Ureter (tissue), 1 donor: ENCODE results near the gene METTL2A. TPM values are rescaled to one million over a fixed set of nuclear protein-coding genes. Genes with fewer than 3 reads are reported as not detected.
A peak's percentile ranks its signal among the peaks of the same experiment; 100 is the strongest.
"Not testable (repeated sequence)": the region's sequence is repeated elsewhere in the genome, so short reads cannot be mapped to it uniquely, and the experiment has no call there.

Experiments used
- DNase-seq: peaks from one replicate; pipeline ENCODE4 v3.0.0-alpha.2; 2020; ENCODE audit warnings: low spot score
- total RNA-seq: library from RNA; stranded (reverse); gene quantifications from one replicate; pipeline ENCODE4 v1.2.4, GENCODE V29; 2023
- donor health status: DM: yes; HTN: yes; CAD: no.

METTL2A gene, protein sequence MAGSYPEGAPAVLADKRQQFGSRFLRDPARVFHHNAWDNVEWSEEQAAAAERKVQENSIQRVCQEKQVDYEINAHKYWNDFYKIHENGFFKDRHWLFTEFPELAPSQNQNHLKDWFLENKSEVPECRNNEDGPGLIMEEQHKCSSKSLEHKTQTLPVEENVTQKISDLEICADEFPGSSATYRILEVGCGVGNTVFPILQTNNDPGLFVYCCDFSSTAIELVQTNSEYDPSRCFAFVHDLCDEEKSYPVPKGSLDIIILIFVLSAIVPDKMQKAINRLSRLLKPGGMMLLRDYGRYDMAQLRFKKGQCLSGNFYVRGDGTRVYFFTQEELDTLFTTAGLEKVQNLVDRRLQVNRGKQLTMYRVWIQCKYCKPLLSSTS
- total RNA-seq: 22.4 TPM

DNA sequence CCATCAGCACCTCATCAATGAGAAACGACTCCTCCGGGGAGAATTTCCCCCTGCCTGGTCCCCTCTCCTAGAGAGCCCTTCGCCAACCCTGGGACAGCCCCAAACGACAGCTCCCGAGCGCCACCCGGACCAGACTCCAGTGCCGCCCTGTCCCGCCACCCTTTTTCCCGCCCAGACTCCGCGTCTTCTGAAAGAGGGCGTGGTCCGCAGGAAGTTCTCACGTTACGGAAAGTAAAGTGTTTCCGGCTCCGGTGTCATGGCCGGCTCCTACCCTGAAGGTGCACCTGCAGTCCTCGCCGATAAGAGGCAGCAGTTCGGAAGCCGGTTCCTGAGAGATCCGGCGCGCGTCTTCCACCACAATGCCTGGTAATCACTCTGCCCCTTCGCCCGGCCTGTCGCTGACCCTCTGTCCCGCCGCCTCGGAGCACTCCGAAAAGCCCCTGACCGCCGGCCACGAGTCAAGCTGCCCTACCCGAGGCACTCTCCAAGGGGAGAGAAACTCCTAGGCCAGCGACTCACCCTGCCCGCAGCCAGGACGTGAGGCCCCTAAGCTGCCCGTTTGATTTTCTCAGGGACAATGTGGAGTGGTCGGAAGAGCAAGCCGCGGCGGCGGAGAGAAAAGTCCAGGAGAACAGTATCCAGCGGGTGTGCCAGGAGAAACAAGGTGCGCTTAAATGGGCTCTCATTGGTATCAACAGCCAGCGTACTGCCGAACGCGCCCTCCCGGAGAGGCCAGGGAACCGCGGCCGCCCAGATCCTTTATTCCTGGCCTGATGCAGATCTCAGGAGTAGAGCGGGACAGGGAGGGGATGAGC lies at the start of gene METTL2A:
METTL2A (plus strand) TSS at position 251 of the 815 bp plus-strand sequence; CDS start at position 257, 6 bp downstream.
- peak; percentile 88 for DNase-seq

DNA sequence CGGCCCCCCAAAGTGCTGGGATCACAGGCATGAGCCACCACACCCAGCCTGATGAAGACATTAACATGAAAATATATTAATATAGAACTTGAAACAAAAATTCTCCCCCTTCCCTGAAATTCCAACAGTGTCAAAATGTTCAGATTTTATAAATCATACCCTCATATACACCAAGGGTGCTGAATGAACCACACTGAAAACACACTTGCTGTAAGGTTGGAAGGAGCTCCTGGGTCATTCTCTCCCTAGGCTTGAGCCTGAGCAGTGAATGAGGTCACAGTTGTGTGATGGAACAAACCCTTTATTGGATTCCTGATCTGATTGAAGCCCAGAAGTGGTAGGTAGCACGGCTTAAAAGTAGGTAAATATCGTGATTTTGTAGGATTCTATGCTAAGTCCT lies 43.4 kb upstream of the METTL2A start, which contains the start of gene EFCAB3:
EFCAB3 (plus strand) TSS at position 301 of the 400 bp plus-strand sequence. CDS start 2,427 bp downstream, outside the sequence.
- DNase-seq: no peak

DNA sequence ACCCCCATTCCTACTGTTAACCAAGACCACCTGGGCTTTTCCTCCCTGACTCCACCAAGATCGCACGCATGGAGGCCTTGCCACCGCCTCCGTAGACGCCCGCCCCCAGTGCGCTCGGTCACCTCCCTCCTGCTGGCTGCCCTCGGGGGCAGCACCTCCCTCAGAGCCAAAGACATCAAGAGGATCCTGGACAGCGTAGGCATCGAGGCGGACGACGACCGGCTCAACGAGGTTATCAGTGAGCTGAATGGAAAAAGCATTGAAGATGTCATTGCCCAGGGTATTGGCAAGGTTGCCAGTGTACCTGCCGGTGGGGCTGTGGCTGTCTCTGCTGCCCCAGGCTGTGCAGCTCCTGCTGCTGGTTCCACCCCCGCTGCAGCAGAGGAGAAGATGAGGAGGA lies 42.1 kb upstream of the METTL2A start:
- DNase-seq: no peak

DNA sequence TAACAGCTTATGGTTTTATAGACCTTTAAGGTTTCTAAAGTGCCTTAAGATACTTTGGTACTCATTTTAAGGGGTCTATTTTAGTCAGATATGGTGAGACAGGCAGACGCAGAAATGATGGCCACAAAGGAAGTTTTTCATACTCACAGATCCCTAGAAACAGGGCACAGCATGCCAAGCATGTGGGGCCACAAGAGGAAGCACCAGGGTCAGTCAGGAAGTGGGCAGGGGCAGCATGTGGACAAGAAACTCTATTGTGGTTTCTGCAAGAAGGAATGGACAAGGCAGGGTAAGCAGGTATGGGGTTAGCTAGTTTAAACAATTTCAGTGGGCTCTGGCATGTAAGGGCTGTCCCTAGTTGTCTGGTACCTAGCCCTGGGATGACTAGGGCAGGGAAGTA lies 34.8 kb upstream of the METTL2A start:
- DNase-seq: no peak

DNA sequence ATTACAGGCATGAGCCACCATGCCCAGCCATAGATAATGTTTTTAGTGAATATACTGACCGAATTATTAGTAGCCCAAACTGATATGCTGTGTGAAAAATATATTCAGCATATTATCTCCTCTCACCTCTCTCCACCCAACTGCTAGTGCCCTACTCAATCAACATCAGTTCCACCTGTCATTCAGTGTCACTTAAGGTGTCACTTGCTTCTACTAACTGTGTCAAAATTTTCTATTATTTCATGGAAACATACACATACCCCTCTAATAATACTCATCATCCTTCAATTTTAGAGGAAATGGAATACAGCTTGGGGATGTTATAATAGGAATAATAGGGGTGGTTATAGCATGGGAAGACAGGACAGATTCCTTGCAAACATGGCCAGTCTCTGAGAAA lies 30.8 kb upstream of the METTL2A start:
- no peak for DNase-seq

DNA sequence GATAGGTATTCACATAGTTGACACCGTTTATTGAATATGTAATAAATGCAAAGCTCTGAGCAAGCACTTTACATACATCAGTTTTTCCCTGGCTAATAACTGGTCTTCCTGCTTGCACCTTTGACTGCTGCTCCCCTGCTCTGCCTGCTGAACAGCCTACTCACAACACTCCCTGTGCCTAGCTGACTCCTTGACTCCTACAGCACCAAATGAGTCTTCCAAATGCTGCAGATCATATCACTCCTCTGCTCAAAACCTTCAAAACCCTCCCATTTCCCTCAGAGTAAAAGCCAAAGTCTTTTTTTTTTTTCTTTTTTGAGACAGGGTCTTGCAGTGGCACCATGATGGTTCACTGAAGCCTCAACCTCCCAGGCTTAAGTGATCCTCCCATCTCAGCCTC lies 24.8 kb upstream of the METTL2A start:
- DNase-seq: no peak

DNA sequence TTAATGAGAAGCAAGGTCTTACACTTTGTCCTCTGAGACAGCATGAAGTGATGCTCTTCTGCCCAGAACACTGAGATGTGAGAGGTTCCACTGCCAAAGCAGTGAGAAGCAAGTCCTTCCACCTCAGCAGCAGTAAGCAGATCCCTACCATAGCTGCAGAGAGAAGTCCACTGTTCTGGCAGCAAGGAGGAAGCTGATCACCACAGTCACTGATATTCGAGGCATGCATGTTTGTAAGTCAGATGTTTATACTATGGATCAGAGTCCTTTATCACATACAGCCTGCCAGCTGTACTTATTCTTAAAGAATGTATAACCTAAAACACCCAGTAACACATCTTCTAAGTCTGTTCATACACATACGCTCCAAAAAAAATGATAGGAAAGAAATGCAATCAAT lies 18.2 kb upstream of the METTL2A start:
- DNase-seq: no peak

DNA sequence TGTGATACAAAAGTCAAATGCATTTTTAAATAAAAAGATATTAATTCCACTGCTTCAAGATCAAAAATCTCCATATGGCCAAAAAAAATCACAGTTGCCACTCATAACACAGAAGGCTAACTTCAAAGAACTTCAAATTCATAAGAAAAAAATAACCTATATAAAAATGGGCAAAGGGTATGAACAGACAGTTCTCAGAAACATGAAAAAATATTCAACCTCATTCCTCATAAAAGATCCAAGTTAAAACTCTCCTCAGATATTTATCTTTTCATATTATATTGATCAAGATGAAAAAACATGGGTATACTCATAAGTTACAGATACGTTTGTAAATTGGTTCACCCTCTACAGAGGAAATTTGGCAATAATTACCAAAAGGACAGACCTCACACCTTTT lies 10.6 kb upstream of the METTL2A start:
- not testable (repeated sequence) for DNase-seq

DNA sequence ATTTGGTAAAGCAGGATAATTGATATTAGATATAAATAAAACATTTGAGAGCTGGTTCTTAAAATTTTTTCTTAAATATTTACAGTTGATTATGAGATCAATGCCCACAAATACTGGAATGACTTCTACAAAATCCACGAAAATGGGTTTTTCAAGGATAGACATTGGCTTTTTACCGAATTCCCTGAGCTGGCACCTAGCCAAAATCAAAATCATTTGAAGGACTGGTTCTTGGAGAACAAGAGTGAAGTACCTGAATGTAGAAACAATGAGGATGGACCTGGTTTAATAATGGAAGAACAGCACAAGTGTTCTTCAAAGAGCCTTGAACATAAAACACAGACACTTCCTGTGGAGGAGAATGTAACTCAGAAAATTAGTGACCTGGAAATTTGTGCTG lies 2.5 kb downstream of the METTL2A start:
- not testable (repeated sequence) for DNase-seq

DNA sequence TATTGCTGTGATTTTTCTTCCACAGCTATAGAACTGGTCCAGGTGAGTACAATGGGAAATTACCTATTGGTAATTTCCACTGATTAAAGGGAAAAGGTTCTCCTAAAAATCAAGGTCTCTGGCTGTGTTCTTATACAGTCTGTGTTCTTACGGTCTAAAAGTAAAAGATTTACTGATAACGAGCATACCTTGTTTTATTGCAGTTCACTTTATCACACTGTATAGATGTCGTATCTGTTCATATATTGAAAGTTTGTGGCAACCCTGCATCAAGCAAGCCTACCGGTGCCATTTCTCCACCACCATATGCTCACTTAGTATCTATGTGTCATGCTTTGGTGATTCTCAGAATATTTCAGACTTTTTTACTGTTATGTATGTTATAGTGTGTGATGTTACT lies 11.6 kb downstream of the METTL2A start:
- not testable (repeated sequence) for DNase-seq

DNA sequence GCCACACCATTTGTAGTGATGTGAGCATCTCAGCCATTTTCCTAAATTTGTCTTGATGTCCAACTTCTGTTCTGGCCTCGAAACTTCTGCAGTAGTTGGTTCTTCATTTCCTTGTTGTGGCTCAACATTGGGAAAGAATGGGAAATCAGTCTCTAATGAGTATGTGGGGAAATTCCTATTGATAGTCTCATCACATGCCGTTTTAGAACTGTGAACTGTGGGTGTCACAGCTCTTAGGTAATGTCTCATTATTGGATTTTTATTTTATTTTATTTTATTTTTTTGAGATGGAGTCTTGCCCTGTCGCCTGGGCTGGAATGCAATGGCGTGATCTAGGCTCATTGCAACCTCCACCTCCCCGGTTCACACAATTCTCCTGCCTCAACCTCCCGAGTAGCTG lies 17.5 kb downstream of the METTL2A start:
- not testable (repeated sequence) for DNase-seq

DNA sequence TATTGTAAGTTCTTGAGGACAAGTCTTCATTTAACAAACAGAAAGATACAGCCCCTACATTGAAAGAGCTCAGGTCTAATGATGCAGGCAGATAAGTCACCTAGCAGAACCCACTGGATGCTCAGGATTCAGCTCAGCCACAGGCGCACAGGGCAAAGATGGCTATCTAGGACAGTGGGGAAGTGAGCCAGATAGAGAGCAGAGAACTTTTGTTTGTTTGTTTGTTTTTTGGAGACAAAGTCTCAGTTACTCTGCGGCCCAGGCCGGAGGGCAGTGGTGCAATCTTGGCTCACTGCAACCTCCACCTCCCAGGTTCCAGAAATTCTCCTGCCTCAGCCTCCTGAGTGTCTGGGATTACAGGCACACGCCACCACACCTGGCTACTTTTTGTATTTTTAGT lies 20.4 kb downstream of the METTL2A start:
- no peak for DNase-seq

DNA sequence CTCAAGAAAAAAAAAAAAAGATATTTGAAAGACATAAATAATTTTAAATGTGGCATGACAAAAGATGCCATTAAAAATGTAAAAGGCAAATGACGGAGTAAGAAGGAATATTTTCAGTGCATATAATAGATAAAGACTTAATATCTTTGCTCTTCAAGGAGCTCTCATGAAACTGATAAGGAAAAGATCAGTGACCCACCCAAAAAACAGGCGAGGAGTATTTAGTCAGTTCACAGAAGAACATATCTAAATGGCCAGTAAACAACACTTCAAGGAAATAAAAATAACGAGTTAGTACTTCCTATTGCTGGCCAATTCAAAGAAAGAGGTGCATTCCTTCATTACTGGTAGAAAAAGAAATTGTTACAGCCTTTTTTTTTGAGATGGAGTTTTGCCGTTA lies 22.1 kb downstream of the METTL2A start:
- not testable (repeated sequence) for DNase-seq

DNA sequence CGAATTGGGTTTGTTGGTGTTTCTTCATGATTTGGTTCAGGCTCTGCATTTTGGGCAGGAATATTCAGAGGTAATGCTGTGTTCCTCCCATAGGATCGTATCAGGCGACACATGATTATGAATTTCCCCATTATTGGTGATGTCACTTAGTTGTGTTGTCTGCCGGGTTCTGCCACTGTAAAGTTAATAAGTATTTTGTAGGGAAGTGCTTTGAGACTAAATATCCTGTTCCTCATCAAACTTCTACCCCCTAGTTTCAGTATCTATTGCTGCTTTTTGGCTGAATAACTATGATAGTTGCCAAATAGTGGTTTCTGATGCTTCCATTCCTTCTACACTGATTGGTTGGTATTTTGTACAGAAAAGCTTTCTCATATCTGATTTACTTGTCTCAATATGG lies 28.5 kb downstream of the METTL2A start:
- DNase-seq: not testable (repeated sequence)

DNA sequence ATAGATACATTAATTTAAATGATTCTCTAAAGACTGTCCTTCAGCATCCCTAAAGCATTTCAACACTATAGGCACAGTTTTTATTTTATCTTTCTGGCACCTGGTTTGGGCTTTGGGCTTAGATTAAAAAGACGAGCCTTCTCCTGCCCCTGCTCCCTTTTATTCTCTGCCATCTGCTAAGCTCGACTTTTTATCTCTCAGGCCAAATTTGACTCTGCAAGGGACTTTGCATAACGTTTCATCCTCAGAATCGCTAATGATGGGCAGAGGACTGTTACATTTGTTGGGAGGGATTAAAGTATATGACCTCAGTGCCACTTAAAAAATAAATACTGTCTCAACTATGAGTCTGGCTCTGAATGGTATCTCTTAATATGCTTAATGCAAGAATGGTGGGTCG lies 29.3 kb downstream of the METTL2A start:
- not testable (repeated sequence) for DNase-seq

DNA sequence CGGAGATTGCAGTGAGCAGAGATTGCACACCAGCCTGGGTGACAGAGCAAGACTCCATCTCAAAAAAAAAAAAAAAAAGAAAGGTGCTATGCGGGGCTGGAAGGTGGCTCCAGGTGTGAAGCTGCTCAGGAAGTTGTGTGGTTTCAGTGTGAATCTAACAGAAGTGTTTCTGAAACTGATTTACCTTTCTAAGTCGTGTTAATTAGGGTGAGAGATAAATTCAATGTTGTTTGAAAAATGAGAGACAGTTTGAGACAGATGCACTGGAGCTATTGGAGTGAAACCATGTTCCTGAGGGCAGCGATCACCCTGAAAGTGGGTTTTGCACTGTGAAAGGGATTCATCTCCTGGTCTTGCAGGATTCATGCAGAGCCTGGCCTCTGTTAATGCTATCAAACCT lies 30.0 kb downstream of the METTL2A start:
- not testable (repeated sequence) for DNase-seq

DNA sequence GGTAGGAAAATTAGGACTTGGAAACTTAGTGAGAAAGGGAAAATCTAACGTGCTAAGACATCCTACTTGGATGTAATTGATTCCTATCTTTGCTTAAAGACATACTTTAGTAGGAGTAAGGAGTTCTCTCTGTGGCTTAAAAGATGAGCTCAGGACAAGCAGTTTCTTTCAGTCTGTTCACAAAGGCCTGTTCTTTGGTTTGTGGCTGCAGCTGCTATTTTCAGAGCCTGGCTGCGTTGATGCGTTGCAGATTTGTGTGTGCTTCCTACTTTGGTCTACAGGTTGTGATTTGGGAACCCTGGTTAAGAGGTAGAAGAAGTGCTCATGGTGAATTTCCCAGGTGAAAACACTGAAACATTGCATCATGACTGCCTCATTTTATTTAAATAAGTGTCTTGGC lies 30.4 kb downstream of the METTL2A start:
- not testable (repeated sequence) for DNase-seq

DNA sequence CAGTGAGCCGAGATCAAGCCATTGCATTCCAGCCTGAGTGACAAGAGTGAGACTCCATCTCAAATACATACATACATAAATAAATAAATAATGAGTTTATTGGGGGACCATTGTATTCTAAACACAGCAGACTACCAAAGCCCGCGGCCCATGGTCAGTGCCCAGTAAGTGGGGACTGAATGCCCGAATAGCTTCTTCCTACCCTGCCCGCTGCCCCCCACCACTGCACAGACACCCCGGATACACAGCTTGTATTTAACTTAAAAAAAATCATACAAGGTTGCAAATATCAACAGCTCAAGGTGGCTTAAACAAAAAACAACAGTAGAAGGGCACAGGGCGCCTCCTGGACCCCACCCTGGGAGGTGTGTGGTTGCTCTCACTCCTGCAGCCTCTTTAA lies 32.3 kb downstream of the METTL2A start:
- no peak for DNase-seq

DNA sequence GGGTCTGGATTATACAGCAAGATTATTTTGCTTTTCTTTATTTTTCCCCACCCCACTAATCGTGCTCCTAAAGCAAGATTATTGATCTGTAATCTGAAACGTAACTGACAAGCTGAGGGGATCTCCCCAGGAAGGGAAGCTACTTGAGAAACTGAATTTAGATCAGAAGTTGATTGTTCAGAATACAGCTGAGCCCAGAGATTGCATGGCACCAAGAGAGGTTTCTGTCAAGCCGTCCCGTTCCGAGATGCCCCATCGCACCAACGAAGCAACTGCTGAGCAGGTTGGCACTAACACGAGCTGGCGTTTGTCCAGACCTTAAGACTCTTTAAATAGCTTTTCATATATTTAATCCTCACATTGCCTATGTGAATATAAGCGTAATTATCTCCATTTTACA lies 34.8 kb downstream of the METTL2A start:
- DNase-seq: not testable (repeated sequence)

DNA sequence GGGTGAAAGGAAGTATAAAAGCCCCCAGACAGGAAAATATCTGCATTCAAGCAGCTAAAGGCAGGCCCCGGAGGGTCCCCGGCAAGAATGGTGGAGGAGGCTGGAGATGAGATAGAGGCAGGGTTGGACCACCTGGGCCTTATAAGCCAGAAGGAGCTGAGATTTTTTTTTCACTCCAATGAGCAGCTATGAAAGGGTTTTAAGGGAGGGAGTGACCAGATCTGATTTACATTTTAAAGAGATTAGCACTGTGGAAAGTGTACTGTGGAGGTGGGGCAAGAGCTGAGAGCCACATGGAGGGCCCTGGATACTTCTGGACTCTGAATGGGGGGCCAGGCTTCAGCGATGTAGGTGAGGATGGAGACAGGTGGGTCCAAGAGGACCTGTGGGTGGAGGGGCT lies 40.7 kb downstream of the METTL2A start:
- not testable (repeated sequence) for DNase-seq

DNA sequence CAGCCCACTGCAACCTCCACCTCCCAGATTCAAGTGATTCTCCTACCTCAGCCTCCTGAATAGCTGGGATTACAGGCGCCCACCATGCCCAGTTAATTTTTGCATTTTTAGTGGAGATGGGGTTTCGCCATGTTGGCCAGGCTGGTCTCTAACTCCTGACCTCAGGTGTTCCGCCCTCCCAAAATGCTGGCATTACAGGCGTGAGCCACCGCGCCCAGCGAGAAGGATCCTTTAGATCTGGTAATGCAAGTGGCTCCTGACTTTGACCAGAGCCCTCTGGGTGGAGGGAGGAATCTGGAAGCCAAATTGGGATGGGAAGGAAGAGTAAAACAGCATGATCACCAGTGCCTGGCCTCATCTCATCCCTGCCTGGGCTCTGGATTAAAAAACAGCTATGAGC lies 41.6 kb downstream of the METTL2A start:
- not testable (repeated sequence) for DNase-seq

DNA sequence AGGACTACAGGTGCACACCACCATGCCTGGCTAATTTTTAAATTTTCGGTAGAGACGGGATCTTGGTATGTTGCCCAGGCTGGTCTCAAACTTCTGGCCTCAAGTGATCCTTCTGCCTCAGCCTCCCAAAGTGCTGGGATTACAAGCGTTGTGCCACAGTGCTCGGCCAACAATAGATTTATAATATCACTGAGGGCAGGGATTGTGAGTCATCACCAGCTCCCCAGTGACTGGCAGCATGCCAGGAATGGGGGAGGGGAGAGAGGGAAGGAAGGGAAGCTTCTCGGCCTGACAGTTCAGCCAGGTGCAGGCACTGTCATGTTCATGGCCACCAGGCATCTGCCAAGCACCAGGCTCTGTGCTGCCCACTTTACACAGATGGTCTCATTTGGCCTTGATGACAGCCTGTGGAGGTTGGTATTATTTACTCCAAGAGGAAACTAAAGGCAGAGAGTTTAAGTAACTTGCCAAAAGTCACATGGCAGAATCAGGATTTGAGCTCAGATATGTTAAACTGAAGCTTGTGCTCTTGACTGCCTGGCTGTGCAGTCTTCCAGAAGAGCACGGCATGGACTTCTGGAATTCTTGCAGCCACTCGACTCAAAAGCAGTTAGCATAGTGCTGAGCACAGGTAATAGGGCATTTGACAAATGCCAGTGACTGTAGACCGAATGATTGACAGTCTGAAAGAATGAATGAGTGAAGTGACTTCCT lies 47.1 kb downstream of the METTL2A start:
- peak; percentile 86 for DNase-seq
